LoVo (cell line): ENCODE measurements around the gene RASA3.
"Not testable (repeated sequence)": the region's sequence is repeated elsewhere in the genome, so short reads cannot be mapped to it uniquely, and the experiment has no call there.

Source experiments
- DNase-seq: peaks from one replicate; pipeline ENCODE4 v3.0.0-alpha.2; 2016; ENCODE audit warnings: low spot score

Gene RASA3

DNA sequence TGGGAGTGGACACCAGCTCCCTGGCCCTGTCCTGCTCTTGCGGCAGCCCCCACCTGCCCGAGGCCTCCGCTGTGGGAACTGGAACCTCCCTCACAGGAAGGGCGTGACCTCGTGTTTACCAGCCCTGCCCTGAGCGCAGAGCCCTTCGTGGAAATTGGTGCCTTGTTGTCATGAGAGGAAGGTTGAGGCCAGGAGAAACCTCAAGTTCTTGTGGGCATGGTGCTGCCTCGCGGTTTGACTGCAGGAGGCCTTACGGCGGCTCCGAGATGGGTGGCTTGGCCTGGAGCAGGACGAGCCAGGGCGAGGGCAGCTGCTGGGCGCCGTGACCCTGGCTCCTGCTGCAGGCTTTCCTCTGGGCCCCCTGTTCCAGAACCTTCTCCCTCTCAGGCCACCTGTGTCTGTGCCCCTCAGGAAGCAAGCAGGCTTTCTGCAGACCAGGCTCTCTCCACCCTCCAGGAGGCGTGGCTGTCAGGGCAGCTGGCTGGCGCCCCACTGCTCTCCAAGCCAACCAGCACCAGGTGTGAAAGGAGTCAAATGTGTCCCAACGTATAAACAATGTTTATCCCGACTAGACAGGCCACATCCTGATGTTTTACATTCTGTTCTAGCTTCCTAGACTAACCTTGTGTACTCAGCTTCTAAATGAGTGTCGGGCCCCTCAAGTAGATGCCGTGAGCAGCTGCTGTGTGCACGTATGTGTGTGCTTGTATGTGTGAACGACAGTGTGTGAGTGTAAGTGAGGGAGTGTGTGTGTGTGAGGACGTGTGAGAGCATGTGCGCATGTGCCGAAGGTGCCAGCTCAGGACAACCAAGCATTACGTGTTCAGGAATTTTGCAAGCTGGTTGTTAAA is 10.4 kb upstream of the RASA3 start:
- no peak for DNase-seq

- no peak for DNase-seq
These were observed 9.7 kb upstream of the RASA3 start for GRCh38 chr13:114142137-114142550.

DNA sequence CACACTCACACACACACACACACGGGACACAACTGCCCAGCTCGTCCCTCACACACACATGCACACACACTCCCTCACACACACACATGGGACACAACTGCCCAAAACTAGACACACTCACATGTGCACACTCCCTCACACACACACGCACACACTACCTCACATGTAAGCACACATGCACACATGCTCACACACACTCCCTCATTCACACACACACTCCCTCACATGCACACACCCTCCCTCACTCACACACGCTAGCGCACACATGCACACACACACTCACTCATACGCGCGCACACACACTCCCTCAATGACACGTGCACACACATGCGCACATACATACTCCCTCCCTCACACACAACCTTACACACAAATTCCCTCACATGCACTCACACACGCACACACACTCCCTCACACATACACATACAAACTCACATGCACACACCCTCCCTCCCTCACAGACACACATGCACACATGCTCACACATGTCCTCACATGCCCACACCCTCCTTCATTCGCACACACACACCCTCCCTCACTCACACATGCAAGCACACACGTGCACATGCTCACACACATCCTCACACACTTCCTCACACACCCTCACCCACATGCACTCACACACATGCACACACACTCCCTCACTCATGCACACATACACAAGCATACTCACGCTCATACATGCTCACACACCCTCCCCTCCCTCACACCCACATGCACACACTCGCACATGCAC is 9.0 kb upstream of the RASA3 start:
- DNase-seq = no peak

- DNase-seq = no peak
These were observed 8.5 kb upstream of the RASA3 start for GRCh38 chr13:114140906-114141250.

GRCh38 chr13:114140131-114140905 is 7.9 kb upstream of the RASA3 start:
- no peak for DNase-seq

GRCh38 chr13:114136576-114136975 is 4.2 kb upstream of the RASA3 start:
- DNase-seq = no peak

- DNase-seq = no peak
These were observed 3.3 kb upstream of the RASA3 start for GRCh38 chr13:114135731-114136171.

DNA sequence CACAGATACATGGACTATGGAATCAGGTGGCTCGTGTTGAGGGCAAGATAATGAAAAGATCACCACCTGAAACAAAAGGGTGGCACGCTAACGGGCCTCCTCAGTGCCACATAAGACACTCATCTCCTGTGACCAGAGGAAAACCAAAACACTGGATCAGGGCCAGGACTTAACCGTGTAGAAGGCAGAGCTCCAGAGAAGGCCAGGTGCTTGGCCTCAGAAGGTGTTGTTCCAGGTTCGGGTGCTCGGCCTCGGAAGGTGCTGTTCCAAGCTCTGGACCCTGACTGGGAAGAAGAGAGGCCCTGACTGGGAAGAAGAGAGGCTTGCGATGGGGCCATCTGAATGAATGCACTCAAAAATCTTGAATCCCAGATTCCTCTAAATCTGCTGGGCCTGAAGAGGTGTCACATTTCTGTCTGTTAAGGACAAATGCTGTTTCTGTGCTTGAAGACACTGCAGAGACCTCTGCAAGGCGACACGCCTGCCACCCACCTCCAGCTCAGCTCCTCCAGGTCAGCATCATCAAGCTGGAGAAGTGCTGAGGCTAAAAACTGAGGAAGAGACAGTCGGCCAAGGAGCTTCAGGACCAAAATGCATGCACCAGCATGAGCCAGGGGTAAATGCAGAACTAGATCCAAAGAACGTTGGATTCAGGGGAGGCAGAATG is 2.7 kb upstream of the RASA3 start:
- DNase-seq = no peak

- no peak for DNase-seq
These were observed 1.9 kb upstream of the RASA3 start for GRCh38 chr13:114134111-114134943.

- DNase-seq = not testable (repeated sequence)
These were observed 1.1 kb upstream of the RASA3 start for GRCh38 chr13:114133552-114133951.

GRCh38 chr13:114133126-114133525 is 703 bp upstream of the RASA3 start:
- not testable (repeated sequence) for DNase-seq

DNA sequence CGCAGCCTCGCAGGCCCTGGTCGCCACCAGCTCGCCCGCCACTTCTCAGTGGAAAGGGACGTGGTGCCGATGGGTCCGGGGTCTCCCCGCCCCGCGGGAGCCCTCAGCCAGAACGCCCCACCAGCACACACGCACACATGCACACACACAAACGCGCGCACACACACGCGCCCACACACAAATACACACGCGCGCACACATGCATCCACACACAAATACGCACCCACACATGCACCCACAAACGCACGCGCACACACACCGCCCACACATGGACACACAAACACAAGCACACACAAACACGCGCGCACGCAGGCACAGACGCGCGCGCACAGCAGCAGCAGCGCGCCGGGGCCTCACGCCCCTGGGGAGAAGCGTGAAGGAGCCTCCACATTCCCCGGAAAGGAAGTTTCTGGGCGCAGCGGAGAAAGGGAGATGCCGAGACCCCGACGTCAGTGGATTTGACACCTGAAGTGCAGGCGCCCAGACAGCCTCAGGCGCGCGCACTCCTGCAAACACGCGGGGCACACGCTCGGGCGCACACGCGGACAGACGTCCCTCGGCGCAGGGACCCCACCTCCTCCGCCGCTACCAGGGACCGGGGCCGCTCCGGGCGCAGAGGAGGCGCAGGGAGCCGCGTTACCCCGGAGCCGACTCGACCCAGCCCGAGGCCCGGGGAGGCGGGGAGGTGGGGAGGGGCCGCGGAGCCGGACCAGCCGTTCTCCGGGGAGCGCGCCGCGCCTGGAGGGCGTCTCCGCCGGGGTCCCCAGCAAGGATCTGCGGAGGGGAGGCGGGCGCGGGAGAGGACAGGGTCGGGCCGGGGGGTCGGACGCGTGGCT is 622 bp downstream of the RASA3 start:
- no peak for DNase-seq

DNA sequence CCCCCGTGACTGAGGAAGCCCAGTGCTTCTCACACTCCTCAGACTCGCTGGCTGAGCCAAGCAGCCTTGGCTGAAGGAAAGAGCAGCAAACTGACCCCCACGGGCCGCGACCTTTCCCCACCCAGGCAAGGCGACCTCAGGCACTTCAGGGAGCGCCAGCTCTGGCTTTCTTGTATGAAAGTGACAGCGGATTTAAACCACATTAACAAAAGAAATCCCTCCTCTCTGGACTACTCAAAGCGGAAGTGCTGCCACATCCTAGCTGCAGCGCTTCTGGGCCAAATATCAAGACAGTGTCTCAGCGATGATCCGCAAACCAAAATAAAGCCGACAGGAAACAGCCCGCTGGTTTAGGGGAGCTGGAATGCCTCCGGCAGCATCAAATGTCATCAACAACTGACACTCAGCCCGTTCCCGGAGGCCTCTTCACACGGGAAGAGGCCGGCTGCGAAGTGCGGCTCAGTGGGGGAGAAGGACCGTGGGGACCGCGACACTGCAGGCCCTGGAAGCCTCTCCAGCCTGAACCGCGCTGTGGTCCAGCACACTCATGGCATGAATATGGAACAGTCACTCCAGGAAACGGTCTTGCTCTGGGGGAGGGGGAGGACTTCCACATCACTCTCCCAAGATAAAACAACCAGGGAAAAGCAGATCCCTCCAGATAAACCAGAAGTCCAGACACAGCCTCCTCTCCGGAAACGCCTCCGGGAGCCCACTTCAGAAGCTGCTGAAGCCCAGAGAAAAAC is 1.4 kb downstream of the RASA3 start:
- no peak for DNase-seq

DNA sequence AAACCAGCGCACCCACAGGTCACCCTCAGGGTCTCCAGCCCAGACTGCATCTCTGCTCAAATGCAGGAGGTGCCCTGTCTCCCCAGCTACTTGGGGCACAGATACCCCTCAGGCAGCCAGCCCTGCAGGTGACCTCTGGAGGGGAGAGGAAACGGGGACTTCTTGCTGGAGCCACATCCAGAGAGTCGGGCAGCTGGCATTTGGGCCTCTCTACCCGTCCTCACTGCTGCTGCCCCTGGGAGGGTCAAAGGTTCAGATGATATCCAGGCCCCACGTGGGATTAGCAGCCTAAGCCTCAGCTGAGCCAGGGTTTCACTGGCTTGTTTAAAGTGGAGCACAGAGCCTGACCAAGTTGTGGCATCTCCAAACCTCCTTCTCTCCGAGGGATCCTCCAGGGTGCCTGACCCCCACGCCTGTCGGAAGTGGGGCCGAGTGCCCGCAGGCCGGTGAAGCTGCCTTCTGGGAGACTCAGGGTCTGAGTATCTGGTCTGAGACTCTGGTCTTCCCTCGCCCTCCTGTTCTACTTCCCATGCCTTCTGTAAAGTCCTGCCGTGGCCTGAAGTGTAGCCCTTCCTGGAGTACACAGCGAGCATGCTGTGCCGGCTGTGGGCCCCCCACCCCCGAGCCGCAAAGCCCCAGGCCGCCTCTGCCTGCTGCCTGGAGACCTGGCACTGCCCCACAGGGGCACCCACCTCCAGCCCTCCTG is 2.1 kb downstream of the RASA3 start:
- DNase-seq = no peak

- DNase-seq = no peak
These were observed 2.8 kb downstream of the RASA3 start for GRCh38 chr13:114129649-114130062.

DNA sequence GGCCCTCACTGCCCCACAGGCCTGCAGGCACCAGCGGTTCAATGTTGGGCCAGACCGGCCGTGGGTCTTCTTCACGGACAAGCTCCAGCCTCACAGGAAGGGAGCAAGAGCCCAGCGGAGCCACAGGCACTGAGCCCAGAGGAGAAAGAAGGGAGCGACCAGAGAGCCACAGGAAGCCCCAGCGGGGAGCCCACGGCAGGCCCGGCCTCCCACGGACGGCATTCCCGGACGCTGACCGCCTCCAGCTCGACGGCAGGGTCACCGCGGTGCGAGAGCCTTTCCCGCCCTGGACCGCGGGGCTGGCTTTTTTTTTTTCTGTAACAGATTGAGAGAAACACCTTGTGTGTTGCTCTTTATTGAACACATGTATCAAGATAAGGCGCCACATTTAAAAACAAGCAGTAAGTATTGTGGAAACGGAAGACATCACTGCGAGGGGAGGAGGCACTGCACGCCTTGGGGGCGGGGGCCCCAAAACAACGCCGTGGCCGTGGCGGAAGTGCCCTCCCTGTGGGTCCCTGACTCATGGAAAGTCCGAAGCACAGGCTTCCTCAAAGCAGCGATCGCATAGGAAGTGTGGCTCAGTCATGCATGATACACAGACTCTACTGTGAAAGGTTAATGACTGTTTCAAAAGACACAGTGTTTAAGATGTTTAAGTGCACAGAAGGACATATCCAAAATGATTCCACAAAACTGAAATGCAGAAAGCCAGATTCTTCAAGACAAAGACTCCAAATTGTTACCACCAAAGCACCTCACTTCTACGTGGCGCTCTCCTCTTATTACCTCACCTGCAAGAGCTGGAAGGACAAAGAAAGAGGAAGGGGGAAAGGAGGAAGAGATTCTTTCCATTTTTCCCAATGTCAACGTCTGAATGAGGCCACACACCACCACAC is 3.5 kb downstream of the RASA3 start:
- no peak for DNase-seq

DNA sequence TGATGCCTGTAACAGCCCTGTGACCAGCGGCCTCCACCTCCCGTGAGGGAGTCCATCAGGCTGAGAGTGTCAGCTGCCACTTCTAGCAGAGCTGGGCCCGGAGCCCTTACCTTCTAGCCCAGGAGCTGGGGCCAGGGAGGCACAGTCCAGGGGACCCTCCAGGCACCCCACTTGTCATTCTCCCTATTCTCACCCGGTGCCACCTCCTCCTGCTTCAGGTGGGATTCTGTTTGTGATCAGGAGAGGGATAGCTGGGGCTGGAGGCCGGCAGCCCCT is 4.1 kb downstream of the RASA3 start:
- no peak for DNase-seq
